Measurements from ENCODE around the gene CYP46A1. TPM values are rescaled to one million over a fixed set of nuclear protein-coding genes. Genes with fewer than 3 reads are reported as not detected.

The CYP46A1 gene
- total RNA-seq, 4 donors from 2014 or later = 0.26 to 6.4 (median 1.7) TPM

- Histone ChIP-seq H3K4me1 (no peaks in the 10 kb centered on the region), H3K4me3 (no peak overlapping the region), H3K27me3 (no peaks in the 10 kb centered on the region), H3K36me3 (no peaks in the 10 kb centered on the region), H3K27ac (no peak overlapping the region), H3K9me3 (no peaks in the 10 kb centered on the region)
- TF ChIP-seq CTCF (IDR thresholded peaks at IDR 0.05) = no peak
- TF ChIP-seq POLR2A (IDR thresholded peaks at IDR 0.05) = no peak
- peak in 1 of 2 donors; percentile 8 for DNase-seq
- intact Hi-C loops (cut with DNase I; ENCODE audit: low total_unique reads) = no loop called here
These were observed 84.3 kb downstream of the CYP46A1 start for GRCh38 chr14:99768381-99768780.

- no peaks in the 10 kb centered on the region for H3K27me3 ChIP-seq
- H3K4me3 ChIP-seq = no peak overlapping the region
- no peaks in the 10 kb centered on the region for H3K9me3 ChIP-seq
- TF ChIP-seq POLR2A (IDR thresholded peaks at IDR 0.05) (no peak), CTCF (IDR thresholded peaks at IDR 0.05) (no peak)
- DNase-seq = peak in 1 of 2 donors; percentile 1
- H3K4me1 ChIP-seq = no peaks in the 10 kb centered on the region
- H3K27ac ChIP-seq = no peak overlapping the region
- intact Hi-C loops (cut with DNase I; ENCODE audit: low total_unique reads) = no loop called here
- H3K36me3 ChIP-seq = no peaks in the 10 kb centered on the region
These were observed 85.0 kb downstream of the CYP46A1 start for GRCh38 chr14:99769123-99769522.

GRCh38 chr14:99769799-99770198, 85.7 kb downstream of the CYP46A1 start:
- peak; percentile 3 for DNase-seq
- TF ChIP-seq POLR2A (IDR thresholded peaks at IDR 0.05) (no peak), CTCF (IDR thresholded peaks at IDR 0.05) (no peak)
- Histone ChIP-seq H3K36me3 (no peaks in the 10 kb centered on the region), H3K4me1 (no peaks in the 10 kb centered on the region), H3K27me3 (no peaks in the 10 kb centered on the region), H3K4me3 (no peak overlapping the region), H3K9me3 (no peaks in the 10 kb centered on the region), H3K27ac (no peak overlapping the region)
- intact Hi-C loops (cut with DNase I; ENCODE audit: low total_unique reads) = no loop called here

- Histone ChIP-seq H3K36me3 (no peaks in the 10 kb centered on the region), H3K4me1 (no peaks in the 10 kb centered on the region), H3K27me3 (no peaks in the 10 kb centered on the region), H3K27ac (peak overlapping the region in 1 of 2 donors; percentile 39), H3K4me3 (no peak overlapping the region), H3K9me3 (no peaks in the 10 kb centered on the region)
- intact Hi-C loops (cut with DNase I; ENCODE audit: low total_unique reads) = no loop called here
- peak; percentile 18 to 19 for DNase-seq
- TF ChIP-seq POLR2A (IDR thresholded peaks at IDR 0.05) (no peak), CTCF (IDR thresholded peaks at IDR 0.05) (no peak)
These were observed 88.5 kb downstream of the CYP46A1 start for GRCh38 chr14:99772371-99773283.

Measured in uterus (tissue), 4 donors.